Activated CD8-positive, alpha-beta memory T cell treated with anti-CD3 and anti-CD28 coated beads, Interleukin-2, amount 10 ng/mL, durations not matched to agents 7 days and 5 days (primary cell): Measurements from ENCODE around the gene RBM38. TPM values are rescaled to one million over a fixed set of nuclear protein-coding genes. Genes with fewer than 3 reads are reported as not detected.

Source experiments
- ATAC-seq: fragments of 150-1000 bp; cut with Tn5 transposase; one replicate; pipeline ENCODE4 v1.10.0; 2021; ENCODE audit warnings: moderate library complexity
- CTCF ChIA-PET: fragments of 350-600 bp; sonication (Branson Sonifier 250); formaldehyde crosslinking; loops from one replicate; lab custom pipeline; 2021; ENCODE audit warnings: antibody characterized with exemption; lab: Charles Lee
- DNase-seq: peaks from one replicate; pipeline ENCODE4 v3.0.0-alpha.2; 2020
- H3K27ac Mint-ChIP-seq: one replicate; pipeline ENCODE4 v1.8.0; 2021; ENCODE audit warnings: mild to moderate bottlenecking, mixed read lengths
- H3K27me3 Mint-ChIP-seq: one replicate; pipeline ENCODE4 v1.8.0; 2021; ENCODE audit warnings: mixed read lengths
- H3K36me3 Mint-ChIP-seq: one replicate; pipeline ENCODE4 v1.8.0; 2021; ENCODE audit warnings: mild to moderate bottlenecking, mixed read lengths
- H3K4me1 Mint-ChIP-seq: one replicate; pipeline ENCODE4 v1.8.0; 2021; ENCODE audit warnings: mixed read lengths
- H3K4me3 Mint-ChIP-seq: one replicate; pipeline ENCODE4 v1.8.0; 2021; ENCODE audit warnings: mild to moderate bottlenecking, moderate library complexity, mixed read lengths
- H3K9me3 Mint-ChIP-seq: one replicate; pipeline ENCODE4 v1.8.0; 2022; ENCODE audit warnings: low read depth, mixed read lengths
- total RNA-seq, 2 experiments: library from RNA; stranded (reverse); gene quantifications; one replicate each; pipeline ENCODE4 v1.2.3, GENCODE V29; 2021

Gene RBM38
- total RNA-seq, 2 experiments from 2014 or later: 74.8 to 91.9 TPM

DNA sequence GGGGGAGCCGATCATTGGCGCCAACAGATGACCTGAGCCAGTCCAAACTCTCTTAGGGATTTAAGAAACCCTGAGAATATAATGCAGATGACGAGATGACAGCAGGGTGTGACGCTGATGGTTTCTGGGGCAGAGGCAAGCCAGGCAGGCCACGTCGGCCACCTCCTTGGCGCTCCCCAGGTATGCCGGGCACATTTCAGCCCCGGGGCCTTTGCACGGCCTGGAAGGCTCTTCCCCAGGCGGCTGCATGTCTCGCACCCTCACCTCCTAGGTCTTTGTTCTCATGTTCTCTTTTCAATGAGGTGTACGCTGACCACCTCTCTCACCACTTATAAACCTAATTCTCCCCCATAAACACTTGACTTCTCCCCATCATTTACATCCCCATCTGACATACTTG is 64.9 kb downstream of the RBM38 start:
- DNase-seq (no peak), ATAC-seq (no peak)
- Mint-ChIP-seq H3K27ac (no peak overlapping the region), H3K9me3 (no peaks in the 10 kb centered on the region), H3K27me3 (peaks cover 4% of the 10 kb centered on the region), H3K36me3 (no peaks in the 10 kb centered on the region), H3K4me1 (peaks cover 14% of the 10 kb centered on the region), H3K4me3 (no peak overlapping the region)
- CTCF ChIA-PET: no interaction called here

DNA sequence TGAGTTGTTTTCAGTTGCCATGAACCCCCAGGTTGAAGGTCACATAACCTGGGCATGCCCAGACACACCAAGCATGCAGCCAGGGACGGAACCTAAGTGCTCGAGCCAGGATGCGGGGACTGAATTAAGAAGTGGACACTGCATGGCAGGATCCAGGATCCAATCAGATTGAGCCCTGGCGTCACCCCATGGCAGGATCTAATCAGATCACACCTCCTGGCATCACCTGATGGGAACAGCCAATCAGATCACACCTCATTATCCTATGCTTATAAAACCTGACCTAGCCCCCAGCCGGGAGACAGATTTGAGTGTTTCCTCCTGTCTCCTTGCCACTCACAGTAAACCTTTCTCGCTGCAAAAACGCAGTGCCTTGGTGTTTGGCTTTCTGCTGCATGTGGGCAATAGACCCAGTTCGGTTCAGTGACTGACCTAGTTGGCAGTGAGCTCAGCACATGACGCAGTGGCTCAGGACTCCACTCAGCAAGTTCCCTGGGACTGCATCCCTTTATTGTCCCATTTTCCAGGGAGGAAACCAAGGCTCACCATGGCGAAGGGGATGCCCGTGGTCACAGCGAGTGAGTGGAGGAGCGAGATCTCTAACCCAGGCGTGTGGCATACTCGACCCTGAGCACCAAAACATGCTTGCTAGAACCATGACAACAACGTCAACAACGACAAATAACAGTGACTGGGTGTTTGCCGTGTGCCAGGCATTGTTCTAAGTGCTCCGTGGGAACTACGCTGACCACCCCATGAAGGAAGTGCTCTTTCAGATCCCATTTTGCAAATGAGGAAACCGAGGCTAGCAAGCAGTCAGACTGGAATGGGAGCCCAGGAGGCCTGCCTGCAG is 66.3 kb downstream of the RBM38 start:
- peaks cover 4% of the 10 kb centered on the region for H3K27me3 Mint-ChIP-seq
- ATAC-seq (no peak), DNase-seq (no peak)
- no peaks in the 10 kb centered on the region for H3K9me3 Mint-ChIP-seq
- peaks cover under 1% of the 10 kb centered on the region for H3K4me1 Mint-ChIP-seq
- CTCF ChIA-PET: no interaction called here
- H3K4me3 Mint-ChIP-seq: no peak overlapping the region
- no peaks in the 10 kb centered on the region for H3K36me3 Mint-ChIP-seq
- H3K27ac Mint-ChIP-seq: no peak overlapping the region

DNA sequence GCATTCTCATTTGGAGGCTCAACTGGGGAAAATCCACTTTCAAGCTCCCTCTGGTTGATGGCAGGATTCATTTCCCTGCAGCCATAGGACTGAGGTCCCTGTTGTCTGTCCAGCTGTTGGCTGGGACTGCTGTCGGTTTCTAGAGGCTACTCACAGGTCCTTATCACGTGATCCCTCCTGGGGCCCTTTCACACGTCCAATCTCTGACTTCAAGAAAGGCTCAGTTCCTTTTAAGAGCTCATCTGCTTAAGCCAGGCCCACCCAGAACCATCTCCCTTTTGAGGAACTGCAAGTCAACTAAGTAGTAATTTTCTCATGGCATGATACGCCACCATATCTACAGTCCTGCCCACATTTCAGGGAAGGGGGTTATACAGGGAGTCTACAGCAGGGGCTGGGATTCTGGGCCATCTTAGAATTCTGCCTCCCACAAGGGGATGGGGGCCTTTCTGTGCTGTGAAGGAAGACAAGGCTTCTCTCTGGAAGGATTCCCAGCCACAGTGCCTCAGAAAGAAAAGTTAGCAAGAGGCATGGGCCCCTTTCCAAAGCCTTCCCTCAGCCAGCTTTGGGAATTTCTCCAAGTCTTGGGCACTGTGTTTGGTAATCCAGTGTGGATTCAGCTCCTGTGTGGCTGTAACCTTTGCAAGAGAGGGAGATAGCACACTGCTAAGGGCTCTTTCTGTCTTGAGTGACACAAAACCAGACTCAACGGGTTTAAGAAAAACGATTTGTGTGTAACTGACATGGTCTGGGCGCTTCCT is 67.4 kb downstream of the RBM38 start:
- ATAC-seq: no peak
- Mint-ChIP-seq H3K27ac (no peak overlapping the region), H3K4me1 (no peaks in the 10 kb centered on the region), H3K36me3 (no peaks in the 10 kb centered on the region), H3K27me3 (peaks cover 7% of the 10 kb centered on the region), H3K9me3 (no peaks in the 10 kb centered on the region), H3K4me3 (no peak overlapping the region)
- CTCF ChIA-PET: no interaction called here
- no peak for DNase-seq

Other genes starting within 250 kb of the RBM38 start
- gene BMP7, start 124.8 kb upstream of the RBM38 start, total RNA-seq: not detected
- gene SPO11, start 61.6 kb upstream of the RBM38 start, total RNA-seq: not detected
- gene RAE1, start 40.1 kb upstream of the RBM38 start, total RNA-seq: 10 to 100 TPM; 31.4 to 37.5 TPM
- gene CTCFL, start 133.7 kb downstream of the RBM38 start, total RNA-seq: not detected
- gene PCK1, start 169.7 kb downstream of the RBM38 start, total RNA-seq: not detected
- gene ZBP1, start 229.0 kb downstream of the RBM38 start, total RNA-seq: 10 to 100 TPM; 22.9 to 56.8 TPM